ENCODE measurements around the gene CSDE1.

DNA sequence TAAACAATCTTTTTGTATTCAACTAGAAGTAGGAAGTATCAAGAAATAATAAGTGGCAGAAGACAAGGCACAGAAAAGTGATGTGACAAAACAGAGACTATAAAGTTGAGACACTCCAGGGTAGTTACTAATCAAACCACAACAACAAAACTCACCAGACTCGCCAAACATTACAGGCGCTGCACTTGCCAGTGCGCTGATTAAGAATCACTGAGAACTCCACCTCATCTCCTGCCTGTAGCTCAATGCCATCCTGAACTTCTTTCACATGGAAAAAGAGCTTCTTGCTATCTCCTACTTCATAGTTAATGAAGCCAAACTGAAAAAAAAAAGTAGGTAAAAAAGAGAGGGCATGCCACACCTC lies 38.4 kb downstream of the CSDE1 start:
- TF ChIP-seq, protein P1, sequence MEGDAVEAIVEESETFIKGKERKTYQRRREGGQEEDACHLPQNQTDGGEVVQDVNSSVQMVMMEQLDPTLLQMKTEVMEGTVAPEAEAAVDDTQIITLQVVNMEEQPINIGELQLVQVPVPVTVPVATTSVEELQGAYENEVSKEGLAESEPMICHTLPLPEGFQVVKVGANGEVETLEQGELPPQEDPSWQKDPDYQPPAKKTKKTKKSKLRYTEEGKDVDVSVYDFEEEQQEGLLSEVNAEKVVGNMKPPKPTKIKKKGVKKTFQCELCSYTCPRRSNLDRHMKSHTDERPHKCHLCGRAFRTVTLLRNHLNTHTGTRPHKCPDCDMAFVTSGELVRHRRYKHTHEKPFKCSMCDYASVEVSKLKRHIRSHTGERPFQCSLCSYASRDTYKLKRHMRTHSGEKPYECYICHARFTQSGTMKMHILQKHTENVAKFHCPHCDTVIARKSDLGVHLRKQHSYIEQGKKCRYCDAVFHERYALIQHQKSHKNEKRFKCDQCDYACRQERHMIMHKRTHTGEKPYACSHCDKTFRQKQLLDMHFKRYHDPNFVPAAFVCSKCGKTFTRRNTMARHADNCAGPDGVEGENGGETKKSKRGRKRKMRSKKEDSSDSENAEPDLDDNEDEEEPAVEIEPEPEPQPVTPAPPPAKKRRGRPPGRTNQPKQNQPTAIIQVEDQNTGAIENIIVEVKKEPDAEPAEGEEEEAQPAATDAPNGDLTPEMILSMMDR (conservative IDR thresholded peaks at IDR 0.05 in 1 of 2, IDR thresholded peaks at IDR 0.05 in 1 of 2; ENCODE audit: extremely low read depth in 1 of 2, insufficient read depth in 1 of 2, low read depth in 1 of 2, low read length in 2 of 2): no peak
- TF ChIP-seq EZH2 (IDR thresholded peaks at IDR 0.05; ENCODE audit: borderline replicate concordance, low read length): no peak
